ENCODE data around the gene ZNF337. TPM values are rescaled to one million over a fixed set of nuclear protein-coding genes. Genes with fewer than 3 reads are reported as not detected.

ZNF337 gene
- polyA plus RNA-seq (2012; ENCODE audit: insufficient read length, low read depth): 6.4 TPM

DNA sequence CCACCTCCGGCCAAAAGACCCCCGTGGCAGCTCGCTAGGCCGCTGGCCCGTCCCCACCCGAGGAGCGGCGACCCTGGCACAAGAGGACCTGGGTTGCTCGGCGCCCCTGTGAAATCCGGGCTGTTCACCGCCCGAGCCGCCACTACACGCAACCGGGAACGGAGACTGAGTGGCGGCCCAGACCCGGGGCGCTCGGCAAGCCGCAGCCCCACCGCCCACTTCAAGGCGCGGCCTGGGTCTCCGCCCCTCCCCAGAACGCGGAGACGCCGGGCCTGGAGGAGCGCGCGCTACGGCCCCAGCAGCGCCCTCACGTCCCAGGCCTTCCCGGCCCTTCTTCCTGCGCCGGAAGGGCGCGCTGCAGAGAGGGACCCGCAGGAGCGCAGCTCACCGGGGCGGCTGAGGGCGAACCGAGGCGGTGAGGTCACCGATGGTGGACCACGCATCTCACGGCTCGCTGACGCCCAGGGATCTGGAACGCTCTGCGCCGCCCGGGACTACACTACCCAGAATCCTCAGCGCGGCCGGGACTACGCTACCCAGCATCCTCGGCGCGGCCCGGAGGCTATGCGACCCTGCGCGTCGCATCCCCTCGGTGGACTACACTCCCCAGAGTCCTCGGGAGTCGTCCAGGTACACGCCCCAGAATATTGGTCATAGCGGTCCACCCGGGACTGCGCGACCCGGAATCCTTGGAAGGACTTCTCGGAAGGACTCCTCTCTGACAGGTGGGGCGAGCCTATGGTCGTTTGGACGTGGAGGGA lies at the start of gene ZNF337:
Gene ZNF337 (minus strand): TSS at position 483 of the 761 bp plus-strand sequence. CDS start 10,436 bp downstream, outside the sequence.
- 0 out of 4 replicates have a peak, but pooled peaks of 1 of the 2 experiments have one; percentile 10 for TF ChIP-seq REST (IDR thresholded peaks at IDR 0.05; ENCODE audit: insufficient read depth in 1 of 2, low read depth in 2 of 2, low read length in 2 of 2)
- peak; percentile 59; the same call in 1 of the 2 replicates for TF ChIP-seq POLR2AphosphoS5 (IDR thresholded peaks at IDR 0.05; ENCODE audit: low read depth, low read length)
- 0 out of 2 replicates have a peak, but pooled peaks have one; percentile 33 for TF ChIP-seq TAF1 (IDR thresholded peaks at IDR 0.05; ENCODE audit: borderline replicate concordance, insufficient read depth, low read length)
- TF ChIP-seq SIN3A (IDR thresholded peaks at IDR 0.05; ENCODE audit: borderline replicate concordance, insufficient read depth, low read length): no peak; the same call in 1 of the 2 replicates
- TF ChIP-seq FOXP2 (optimal IDR thresholded peaks at IDR 0.05; ENCODE audit: borderline replicate concordance, extremely low read depth, extremely low read length, insufficient read depth): peak; percentile 56

- TF ChIP-seq POLR2AphosphoS5 (IDR thresholded peaks at IDR 0.05; ENCODE audit: low read depth, low read length) (no peak), REST (IDR thresholded peaks at IDR 0.05; ENCODE audit: insufficient read depth in 1 of 2, low read depth in 2 of 2, low read length in 2 of 2) (no peak), FOXP2 (optimal IDR thresholded peaks at IDR 0.05; ENCODE audit: borderline replicate concordance, extremely low read depth, extremely low read length, insufficient read depth) (no peak), SIN3A (IDR thresholded peaks at IDR 0.05; ENCODE audit: borderline replicate concordance, insufficient read depth, low read length) (no peak), TAF1 (IDR thresholded peaks at IDR 0.05; ENCODE audit: borderline replicate concordance, insufficient read depth, low read length) (no peak)
Measured at GRCh38 chr20:25745738-25746137, 49.1 kb upstream of the ZNF337 start.

GRCh38 chr20:25745100-25745499 lies 48.4 kb upstream of the ZNF337 start:
- TF ChIP-seq POLR2AphosphoS5 (IDR thresholded peaks at IDR 0.05; ENCODE audit: low read depth, low read length): no peak

DNA sequence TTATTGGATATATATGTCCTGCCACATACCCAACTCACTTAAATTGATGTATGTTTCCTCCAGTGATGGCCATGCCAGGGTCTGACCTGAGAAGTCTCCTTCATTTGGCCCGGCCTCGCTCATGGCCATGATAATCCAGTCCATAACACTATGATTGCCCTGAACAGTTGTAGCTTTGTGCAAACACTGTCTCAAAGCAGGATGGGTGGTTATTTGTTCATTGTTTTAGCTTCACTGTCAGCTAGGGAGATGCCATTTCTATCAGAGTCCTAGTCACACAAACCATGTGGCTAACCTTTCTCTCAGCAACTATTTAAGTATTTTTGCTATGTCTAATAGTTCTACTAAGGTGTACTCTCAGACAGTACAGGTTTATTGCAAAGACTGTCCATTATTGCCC lies 47.6 kb upstream of the ZNF337 start:
- TF ChIP-seq SIN3A (IDR thresholded peaks at IDR 0.05; ENCODE audit: borderline replicate concordance, insufficient read depth, low read length) (no peak), REST (IDR thresholded peaks at IDR 0.05; ENCODE audit: insufficient read depth in 1 of 2, low read depth in 2 of 2, low read length in 2 of 2) (no peak), POLR2AphosphoS5 (IDR thresholded peaks at IDR 0.05; ENCODE audit: low read depth, low read length) (no peak), FOXP2 (optimal IDR thresholded peaks at IDR 0.05; ENCODE audit: borderline replicate concordance, extremely low read depth, extremely low read length, insufficient read depth) (no peak)

GRCh38 chr20:25741088-25741487 lies 44.4 kb upstream of the ZNF337 start:
- TF ChIP-seq SIN3A (IDR thresholded peaks at IDR 0.05; ENCODE audit: borderline replicate concordance, insufficient read depth, low read length): no peak

- TF ChIP-seq FOXP2 (optimal IDR thresholded peaks at IDR 0.05; ENCODE audit: borderline replicate concordance, extremely low read depth, extremely low read length, insufficient read depth) (no peak), SIN3A (IDR thresholded peaks at IDR 0.05; ENCODE audit: borderline replicate concordance, insufficient read depth, low read length) (no peak), REST (IDR thresholded peaks at IDR 0.05; ENCODE audit: insufficient read depth in 1 of 2, low read depth in 2 of 2, low read length in 2 of 2) (no peak), POLR2AphosphoS5 (IDR thresholded peaks at IDR 0.05; ENCODE audit: low read depth, low read length) (no peak), TAF1 (IDR thresholded peaks at IDR 0.05; ENCODE audit: borderline replicate concordance, insufficient read depth, low read length) (no peak)
Measured at GRCh38 chr20:25739615-25740320, 43.1 kb upstream of the ZNF337 start.
